NCI-H2107 (cell line): ENCODE data around the gene TBC1D13.
"Not testable (repeated sequence)": the region's sequence is repeated elsewhere in the genome, so short reads cannot be mapped to it uniquely, and the experiment has no call there.

Source experiments
- DNase-seq: peaks from one replicate; lab custom pipeline; 2025; lab: John Stamatoyannopoulos, UW

TBC1D13 gene

GRCh38 chr9:128785427-128785826 is 1.6 kb upstream of the TBC1D13 start:
- DNase-seq, result no peak

GRCh38 chr9:128787659-128788058 is 606 bp downstream of the TBC1D13 start:
- no peak for DNase-seq

- DNase-seq, result no peak
These were observed 1.4 kb downstream of the TBC1D13 start for GRCh38 chr9:128788445-128788844.

- DNase-seq, result no peak
These were observed 3.5 kb downstream of the TBC1D13 start for GRCh38 chr9:128790536-128790935.

GRCh38 chr9:128792134-128792533 is 5.1 kb downstream of the TBC1D13 start:
- DNase-seq, result no peak

- DNase-seq, result no peak
These were observed 6.1 kb downstream of the TBC1D13 start for GRCh38 chr9:128792978-128793686.

GRCh38 chr9:128794961-128795360 is 7.9 kb downstream of the TBC1D13 start:
- DNase-seq, result not testable (repeated sequence)

- no peak for DNase-seq
These were observed 11.8 kb downstream of the TBC1D13 start for GRCh38 chr9:128798896-128799295.

GRCh38 chr9:128800061-128800460 is 13.0 kb downstream of the TBC1D13 start:
- no peak for DNase-seq

- no peak for DNase-seq
These were observed 15.4 kb downstream of the TBC1D13 start for GRCh38 chr9:128802482-128802881.

GRCh38 chr9:128805661-128806060 is 18.6 kb downstream of the TBC1D13 start:
- no peak for DNase-seq

- DNase-seq, result no peak
These were observed 20.8 kb downstream of the TBC1D13 start for GRCh38 chr9:128807827-128808226.

GRCh38 chr9:128808543-128808942 is 21.5 kb downstream of the TBC1D13 start:
- no peak for DNase-seq

GRCh38 chr9:128809036-128809599 is 22.1 kb downstream of the TBC1D13 start:
- no peak for DNase-seq

- DNase-seq, result no peak
These were observed 22.8 kb downstream of the TBC1D13 start for GRCh38 chr9:128809831-128810230.

GRCh38 chr9:128810873-128811272 is 23.8 kb downstream of the TBC1D13 start:
- DNase-seq, result no peak

- DNase-seq, result peak; percentile 78
These were observed 31.2 kb downstream of the TBC1D13 start, which contains the start of gene ENDOG for GRCh38 chr9:128818099-128818838. Gene ENDOG (plus strand): TSS chr9:128818500. CDS start chr9:128818685, 185 bp downstream.

GRCh38 chr9:128818839-128819715 is 32.0 kb downstream of the TBC1D13 start:
- DNase-seq, result no peak

- DNase-seq, result no peak
These were observed 32.9 kb downstream of the TBC1D13 start for GRCh38 chr9:128819716-128820664.

GRCh38 chr9:128820665-128821583 is 33.9 kb downstream of the TBC1D13 start:
- no peak for DNase-seq
